ENCODE measurements around the gene CD84. TPM values are rescaled to one million over a fixed set of nuclear protein-coding genes. Genes with fewer than 3 reads are reported as not detected.

Gene CD84
- total RNA-seq, 1 donor from 2014 or later = not detected

DNA sequence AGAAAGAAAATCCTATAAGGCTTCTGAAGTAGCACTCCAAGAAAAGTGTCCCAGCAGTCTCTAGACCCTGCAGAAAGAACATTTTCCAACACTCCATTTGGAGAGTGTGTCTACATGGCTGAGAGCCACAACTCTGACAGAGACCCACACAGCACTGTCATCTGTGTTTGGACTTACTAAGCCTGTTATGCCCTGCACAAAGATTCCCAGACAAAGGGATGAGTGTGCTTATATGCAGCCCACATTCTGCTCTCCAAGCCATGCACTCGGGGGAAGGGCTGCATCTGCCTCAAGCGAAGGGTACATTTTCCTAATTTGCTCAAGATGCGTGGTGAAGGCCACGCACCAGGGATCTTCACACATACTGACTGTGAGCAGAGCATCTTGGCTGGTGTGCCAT is 31.9 kb downstream of the CD84 start:
- H3K36me3 Mint-ChIP-seq (ENCODE audit: low read depth) = no peaks in the 10 kb centered on the region
- H3K9me3 Mint-ChIP-seq (ENCODE audit: low read depth) = no peaks in the 10 kb centered on the region

GRCh38 chr1:160546942-160547341 is 32.4 kb downstream of the CD84 start:
- no peak overlapping the region for H3K4me3 Mint-ChIP-seq (ENCODE audit: unreplicated experiment)
- no peak for DNase-seq (ENCODE audit: low spot score)
- H3K27ac Mint-ChIP-seq (ENCODE audit: unreplicated experiment) = no peak overlapping the region
- peaks cover 4% of the 10 kb centered on the region for H3K4me1 Mint-ChIP-seq (ENCODE audit: low read depth)
- peaks cover 6% of the 10 kb centered on the region for H3K27me3 Mint-ChIP-seq (ENCODE audit: low read depth)
- no peaks in the 10 kb centered on the region for H3K9me3 Mint-ChIP-seq (ENCODE audit: low read depth)
- TF ChIP-seq, protein P1, sequence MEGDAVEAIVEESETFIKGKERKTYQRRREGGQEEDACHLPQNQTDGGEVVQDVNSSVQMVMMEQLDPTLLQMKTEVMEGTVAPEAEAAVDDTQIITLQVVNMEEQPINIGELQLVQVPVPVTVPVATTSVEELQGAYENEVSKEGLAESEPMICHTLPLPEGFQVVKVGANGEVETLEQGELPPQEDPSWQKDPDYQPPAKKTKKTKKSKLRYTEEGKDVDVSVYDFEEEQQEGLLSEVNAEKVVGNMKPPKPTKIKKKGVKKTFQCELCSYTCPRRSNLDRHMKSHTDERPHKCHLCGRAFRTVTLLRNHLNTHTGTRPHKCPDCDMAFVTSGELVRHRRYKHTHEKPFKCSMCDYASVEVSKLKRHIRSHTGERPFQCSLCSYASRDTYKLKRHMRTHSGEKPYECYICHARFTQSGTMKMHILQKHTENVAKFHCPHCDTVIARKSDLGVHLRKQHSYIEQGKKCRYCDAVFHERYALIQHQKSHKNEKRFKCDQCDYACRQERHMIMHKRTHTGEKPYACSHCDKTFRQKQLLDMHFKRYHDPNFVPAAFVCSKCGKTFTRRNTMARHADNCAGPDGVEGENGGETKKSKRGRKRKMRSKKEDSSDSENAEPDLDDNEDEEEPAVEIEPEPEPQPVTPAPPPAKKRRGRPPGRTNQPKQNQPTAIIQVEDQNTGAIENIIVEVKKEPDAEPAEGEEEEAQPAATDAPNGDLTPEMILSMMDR (IDR thresholded peaks at IDR 0.05) = no peak
- no peaks in the 10 kb centered on the region for H3K36me3 Mint-ChIP-seq (ENCODE audit: low read depth)

More for the DNA sequence above, 31.9 kb downstream of the CD84 start:
- DNase-seq (ENCODE audit: low spot score) = no peak
- Mint-ChIP-seq H3K4me1 (ENCODE audit: low read depth) (no peaks in the 10 kb centered on the region), H3K27me3 (ENCODE audit: low read depth) (peaks cover 6% of the 10 kb centered on the region), H3K27ac (ENCODE audit: unreplicated experiment) (no peak overlapping the region), H3K4me3 (ENCODE audit: unreplicated experiment) (no peak overlapping the region)
- TF ChIP-seq, protein P1 (IDR thresholded peaks at IDR 0.05) = no peak

DNA sequence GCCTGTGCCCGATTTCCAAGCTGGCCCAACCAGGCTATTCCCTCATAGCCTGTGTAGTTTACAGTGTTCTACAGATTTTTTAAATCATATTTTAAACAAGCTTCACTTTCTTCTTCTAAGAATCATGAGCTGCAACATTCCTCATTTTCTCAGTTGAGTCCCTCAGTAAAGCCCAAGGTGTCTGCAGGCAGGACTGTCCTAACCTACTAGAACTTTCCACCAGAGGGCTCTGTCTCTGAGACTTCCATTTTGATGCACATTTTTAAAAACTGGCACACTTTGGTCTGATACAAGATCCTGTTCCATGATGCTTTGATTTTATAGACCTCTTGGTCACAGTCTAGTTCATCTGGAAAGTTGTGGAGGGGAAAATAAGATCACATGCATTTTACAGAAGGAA is 34.6 kb downstream of the CD84 start:
- DNase-seq (ENCODE audit: low spot score) = no peak
- Mint-ChIP-seq H3K4me3 (ENCODE audit: unreplicated experiment) (no peak overlapping the region), H3K36me3 (ENCODE audit: low read depth) (no peaks in the 10 kb centered on the region), H3K4me1 (ENCODE audit: low read depth) (peaks cover 6% of the 10 kb centered on the region), H3K27me3 (ENCODE audit: low read depth) (peaks cover 6% of the 10 kb centered on the region), H3K27ac (ENCODE audit: unreplicated experiment) (no peak overlapping the region), H3K9me3 (ENCODE audit: low read depth) (no peaks in the 10 kb centered on the region)
- TF ChIP-seq, protein P1 (IDR thresholded peaks at IDR 0.05) = peak; percentile 66

GRCh38 chr1:160542303-160542945 is 36.9 kb downstream of the CD84 start:
- no peak overlapping the region for H3K27ac Mint-ChIP-seq (ENCODE audit: unreplicated experiment)
- no peak for DNase-seq (ENCODE audit: low spot score)

GRCh38 chr1:160541622-160542302 is 37.5 kb downstream of the CD84 start:
- Mint-ChIP-seq H3K9me3 (ENCODE audit: low read depth) (no peaks in the 10 kb centered on the region), H3K27me3 (ENCODE audit: low read depth) (no peaks in the 10 kb centered on the region), H3K4me1 (ENCODE audit: low read depth) (peaks cover 6% of the 10 kb centered on the region), H3K4me3 (ENCODE audit: unreplicated experiment) (no peak overlapping the region), H3K27ac (ENCODE audit: unreplicated experiment) (no peak overlapping the region), H3K36me3 (ENCODE audit: low read depth) (no peaks in the 10 kb centered on the region)
- no peak for DNase-seq (ENCODE audit: low spot score)
- TF ChIP-seq, protein P1 (IDR thresholded peaks at IDR 0.05) = no peak

More at GRCh38 chr1:160542303-160542945, 36.9 kb downstream of the CD84 start:
- TF ChIP-seq, protein P1 (IDR thresholded peaks at IDR 0.05) = no peak
- no peaks in the 10 kb centered on the region for H3K9me3 Mint-ChIP-seq (ENCODE audit: low read depth)
- no peaks in the 10 kb centered on the region for H3K36me3 Mint-ChIP-seq (ENCODE audit: low read depth)
- H3K4me1 Mint-ChIP-seq (ENCODE audit: low read depth) = peaks cover 6% of the 10 kb centered on the region
- H3K27me3 Mint-ChIP-seq (ENCODE audit: low read depth) = no peaks in the 10 kb centered on the region
- no peak overlapping the region for H3K4me3 Mint-ChIP-seq (ENCODE audit: unreplicated experiment)
